Nephron (organoid): Measurements from ENCODE around the gene TATDN3.
"Not testable (repeated sequence)": the region's sequence is repeated elsewhere in the genome, so short reads cannot be mapped to it uniquely, and the experiment has no call there.

Experiments
- H3K27ac Mint-ChIP-seq, 3 experiments: 2 replicates each; pipeline ENCODE4 v1.8.0; 2020; ENCODE audit warnings: mixed read lengths in 3 of 3, mild to moderate bottlenecking in 2 of 3, moderate library complexity in 1 of 3
- H3K27me3 Mint-ChIP-seq: 2 replicates; pipeline ENCODE4 v1.8.0; 2021; ENCODE audit warnings: low read depth, mild to moderate bottlenecking, moderate library complexity, mixed read lengths
- H3K36me3 Mint-ChIP-seq: 2 replicates; pipeline ENCODE4 v1.8.0; 2020; ENCODE audit warnings: low read depth, mixed read lengths
- H3K4me1 Mint-ChIP-seq: 2 replicates; pipeline ENCODE4 v1.8.0; 2020; ENCODE audit warnings: mixed read lengths
- H3K4me3 Mint-ChIP-seq, 3 experiments: 2 replicates each; pipeline ENCODE4 v1.8.0; 2020; ENCODE audit warnings: mild to moderate bottlenecking in 3 of 3, mixed read lengths in 3 of 3, moderate library complexity in 2 of 3
- H3K9me3 Mint-ChIP-seq: 2 replicates; pipeline ENCODE4 v1.8.0; 2020; ENCODE audit warnings: mixed read lengths
- TF ChIP-seq, protein P1 (sequence below), 3 experiments: fragments of 200-600 bp; sonication (generic); IDR thresholded peaks; one replicate each; pipeline ENCODE4 v1.5.0; 2021; ENCODE audit warnings: antibody characterized with exemption in 3 of 3; ENCODE audit not compliant: unreplicated experiment in 3 of 3

The TATDN3 gene

DNA sequence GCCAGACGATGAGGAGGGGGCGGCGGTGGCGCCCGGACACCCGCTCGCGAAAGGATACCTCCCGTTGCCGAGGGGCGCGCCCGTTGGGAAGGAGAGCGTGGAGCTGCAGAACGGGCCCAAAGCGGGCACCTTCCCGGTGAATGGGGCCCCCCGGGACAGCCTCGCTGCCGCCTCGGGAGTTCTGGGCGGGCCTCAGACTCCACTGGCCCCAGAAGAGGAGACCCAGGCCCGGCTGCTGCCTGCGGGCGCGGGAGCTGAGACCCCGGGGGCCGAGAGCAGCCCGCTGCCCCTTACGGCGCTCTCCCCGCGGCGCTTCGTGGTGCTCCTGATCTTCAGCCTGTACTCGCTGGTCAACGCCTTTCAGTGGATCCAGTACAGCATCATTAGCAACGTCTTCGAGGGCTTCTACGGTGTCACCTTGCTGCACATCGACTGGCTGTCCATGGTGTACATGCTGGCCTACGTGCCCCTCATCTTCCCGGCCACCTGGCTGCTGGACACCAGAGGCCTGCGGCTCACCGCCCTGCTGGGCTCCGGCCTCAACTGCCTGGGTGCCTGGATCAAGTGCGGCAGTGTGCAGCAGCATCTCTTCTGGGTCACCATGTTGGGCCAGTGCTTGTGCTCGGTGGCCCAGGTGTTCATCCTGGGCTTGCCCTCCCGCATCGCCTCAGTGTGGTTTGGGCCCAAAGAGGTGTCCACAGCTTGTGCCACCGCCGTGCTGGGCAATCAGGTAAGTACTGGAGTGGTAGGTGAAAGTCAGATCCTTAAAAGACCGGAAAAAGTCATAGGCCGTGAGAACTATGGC, 67.0 kb downstream of the TATDN3 start:
- Mint-ChIP-seq H3K4me3 (peak overlapping the region in 2 of 3 experiments; percentile 89 to 96), H3K36me3 (peaks cover 12% of the 10 kb centered on the region), H3K27ac (peak overlapping the region; percentile 95 to 98 (median 96)), H3K27me3 (no peaks in the 10 kb centered on the region), H3K4me1 (peaks cover 10% of the 10 kb centered on the region), H3K9me3 (no peaks in the 10 kb centered on the region)
- TF ChIP-seq, protein P1, sequence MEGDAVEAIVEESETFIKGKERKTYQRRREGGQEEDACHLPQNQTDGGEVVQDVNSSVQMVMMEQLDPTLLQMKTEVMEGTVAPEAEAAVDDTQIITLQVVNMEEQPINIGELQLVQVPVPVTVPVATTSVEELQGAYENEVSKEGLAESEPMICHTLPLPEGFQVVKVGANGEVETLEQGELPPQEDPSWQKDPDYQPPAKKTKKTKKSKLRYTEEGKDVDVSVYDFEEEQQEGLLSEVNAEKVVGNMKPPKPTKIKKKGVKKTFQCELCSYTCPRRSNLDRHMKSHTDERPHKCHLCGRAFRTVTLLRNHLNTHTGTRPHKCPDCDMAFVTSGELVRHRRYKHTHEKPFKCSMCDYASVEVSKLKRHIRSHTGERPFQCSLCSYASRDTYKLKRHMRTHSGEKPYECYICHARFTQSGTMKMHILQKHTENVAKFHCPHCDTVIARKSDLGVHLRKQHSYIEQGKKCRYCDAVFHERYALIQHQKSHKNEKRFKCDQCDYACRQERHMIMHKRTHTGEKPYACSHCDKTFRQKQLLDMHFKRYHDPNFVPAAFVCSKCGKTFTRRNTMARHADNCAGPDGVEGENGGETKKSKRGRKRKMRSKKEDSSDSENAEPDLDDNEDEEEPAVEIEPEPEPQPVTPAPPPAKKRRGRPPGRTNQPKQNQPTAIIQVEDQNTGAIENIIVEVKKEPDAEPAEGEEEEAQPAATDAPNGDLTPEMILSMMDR (IDR thresholded peaks at IDR 0.05; ENCODE audit: unreplicated experiment in 3 of 3), result no peak

DNA sequence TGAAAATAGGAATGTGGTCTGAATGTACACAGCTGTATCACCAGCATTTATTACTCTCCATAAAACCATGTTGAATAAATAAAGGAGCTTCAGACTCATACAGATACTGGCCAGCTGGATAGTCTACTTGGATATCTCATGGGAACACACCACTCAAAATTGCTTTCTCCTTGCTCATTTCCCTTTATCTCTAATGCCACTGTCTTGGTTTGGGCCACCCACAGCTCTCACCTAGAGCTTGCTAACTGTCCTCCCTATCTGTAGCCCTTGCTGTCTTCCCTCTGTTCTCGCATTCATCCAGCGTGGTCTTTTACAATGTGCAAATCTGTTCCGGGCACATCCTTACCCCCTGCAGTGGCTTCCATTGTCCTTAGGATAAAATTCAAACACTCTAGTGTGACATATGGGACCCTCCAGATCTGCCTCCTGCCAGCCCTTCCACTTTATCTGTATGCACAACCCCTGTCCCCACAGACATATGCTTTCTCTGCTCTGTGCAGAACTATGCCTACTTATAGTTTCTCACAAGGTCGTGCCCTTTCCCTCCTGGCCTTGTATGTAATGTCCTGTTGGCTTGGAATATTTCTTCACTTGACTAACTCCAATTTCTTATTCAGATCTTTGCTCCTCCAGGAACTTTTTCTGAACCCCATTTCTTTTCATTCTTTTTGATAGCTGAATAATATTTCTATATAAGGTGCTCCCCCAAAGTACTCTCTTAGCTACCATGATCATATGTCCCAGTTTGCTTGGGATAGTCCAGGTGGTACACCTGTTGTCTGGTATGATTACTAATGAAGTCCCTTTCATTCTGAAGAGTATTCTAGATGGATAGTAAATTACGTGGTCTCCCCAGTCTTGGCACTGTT, 69.3 kb downstream of the TATDN3 start:
- Mint-ChIP-seq H3K4me3 (no peak overlapping the region), H3K9me3 (no peaks in the 10 kb centered on the region), H3K27me3 (no peaks in the 10 kb centered on the region), H3K27ac (no peak overlapping the region), H3K4me1 (peaks cover 13% of the 10 kb centered on the region), H3K36me3 (peaks cover 15% of the 10 kb centered on the region)
- TF ChIP-seq, protein P1 (IDR thresholded peaks at IDR 0.05; ENCODE audit: unreplicated experiment in 3 of 3), result no peak

DNA sequence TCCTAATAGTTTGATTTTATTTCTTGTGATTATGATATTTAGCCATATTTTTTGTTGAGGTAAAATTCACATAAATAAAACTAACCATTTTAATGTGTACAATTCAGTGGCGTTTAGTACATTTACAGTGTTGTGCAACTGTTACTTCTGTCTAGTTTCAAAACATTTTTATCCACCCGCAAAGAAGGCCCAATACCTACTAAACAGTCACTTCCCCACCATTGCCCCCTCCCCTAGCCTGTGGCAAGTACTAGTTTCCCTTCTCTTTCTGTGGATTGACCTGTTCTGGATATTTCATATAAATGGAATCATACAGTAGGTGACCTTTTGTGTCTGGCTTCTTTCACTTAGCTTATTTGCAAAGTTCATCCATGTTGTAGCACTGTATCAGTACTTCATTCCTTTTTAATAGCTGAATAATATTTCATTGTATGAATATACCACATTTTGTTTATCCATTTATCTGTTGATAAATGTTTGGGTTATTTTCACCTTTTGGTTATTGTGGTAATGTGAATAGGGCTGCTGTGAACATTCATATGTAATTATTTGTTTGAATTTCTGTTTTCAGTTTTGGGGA, 70.5 kb downstream of the TATDN3 start:
- peaks cover 25% of the 10 kb centered on the region for H3K36me3 Mint-ChIP-seq
- TF ChIP-seq, protein P1 (IDR thresholded peaks at IDR 0.05; ENCODE audit: unreplicated experiment in 3 of 3), result no peak
- no peak overlapping the region for H3K27ac Mint-ChIP-seq
- peaks cover 13% of the 10 kb centered on the region for H3K4me1 Mint-ChIP-seq
- H3K9me3 Mint-ChIP-seq, result no peaks in the 10 kb centered on the region
- no peak overlapping the region for H3K4me3 Mint-ChIP-seq
- H3K27me3 Mint-ChIP-seq, result no peaks in the 10 kb centered on the region

DNA sequence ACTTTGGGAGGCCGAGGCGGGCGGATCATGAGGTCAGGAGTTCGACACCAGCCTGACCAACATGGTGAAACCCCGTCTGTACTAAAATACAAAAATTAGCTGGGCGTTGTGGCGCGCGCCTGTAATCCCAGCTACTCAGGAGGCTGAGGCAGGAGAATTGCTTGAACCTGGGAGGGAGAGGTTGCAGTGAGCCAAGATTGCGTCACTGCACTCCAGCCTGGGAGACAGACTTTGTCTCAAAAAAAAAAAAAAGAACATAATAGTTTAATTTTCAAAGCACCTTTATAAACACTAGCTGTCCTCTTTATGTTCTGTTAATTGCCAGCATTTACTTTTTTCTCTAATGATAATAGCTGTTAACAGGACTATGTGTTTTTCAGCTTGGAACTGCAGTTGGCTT, 71.7 kb downstream of the TATDN3 start:
- not testable (repeated sequence) for H3K4me3 Mint-ChIP-seq, H3K27ac Mint-ChIP-seq, H3K27me3 Mint-ChIP-seq, H3K9me3 Mint-ChIP-seq
- Mint-ChIP-seq H3K4me1 (peaks cover 13% of the 10 kb centered on the region), H3K36me3 (peaks cover 26% of the 10 kb centered on the region)

DNA sequence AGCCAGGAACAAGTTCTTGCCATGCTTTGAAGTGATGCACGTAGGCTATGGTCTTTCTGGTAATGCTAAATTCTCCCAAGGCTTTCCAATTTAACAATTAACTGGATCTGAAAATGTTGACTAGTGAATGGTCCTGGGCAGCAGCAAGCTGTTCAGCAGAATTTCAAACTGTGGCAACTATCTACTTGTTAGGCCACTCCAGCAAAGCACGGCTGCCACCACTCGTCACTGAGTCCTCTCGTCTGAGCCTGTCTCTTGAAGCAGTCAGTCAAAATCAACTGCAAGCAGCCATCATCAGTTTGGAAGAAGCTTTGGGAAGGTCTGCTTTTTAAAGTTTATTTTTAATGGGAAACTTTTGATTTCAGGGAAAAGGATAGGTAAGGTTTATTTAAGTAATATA, 72.5 kb downstream of the TATDN3 start:
- no peaks in the 10 kb centered on the region for H3K9me3 Mint-ChIP-seq
- H3K36me3 Mint-ChIP-seq, result peaks cover 26% of the 10 kb centered on the region
- H3K27ac Mint-ChIP-seq, result no peak overlapping the region
- peak overlapping the region in 1 of 3 experiments; percentile 15 for H3K4me3 Mint-ChIP-seq
- H3K27me3 Mint-ChIP-seq, result no peaks in the 10 kb centered on the region
- peaks cover 8% of the 10 kb centered on the region for H3K4me1 Mint-ChIP-seq
- TF ChIP-seq, protein P1 (IDR thresholded peaks at IDR 0.05; ENCODE audit: unreplicated experiment in 3 of 3), result no peak
